Smooth muscle cell (in vitro differentiated cells): ENCODE results near the gene RALB. TPM values are rescaled to one million over a fixed set of nuclear protein-coding genes. Genes with fewer than 3 reads are reported as not detected.

Experiments used
- DNase-seq: peaks from one replicate; lab custom pipeline; 2025; ENCODE audit not compliant: unreplicated experiment; lab: John Stamatoyannopoulos, UW
- H2AFZ ChIP-seq: fragments of 200-600 bp; sonication (generic); 2 replicates; pipeline ENCODE4 v1.6.0; 2016; ENCODE audit warnings: antibody characterized with exemption, low read depth, mild to moderate bottlenecking
- H3F3A ChIP-seq: fragments of 200-600 bp; sonication (generic); 2 replicates; pipeline ENCODE4 v1.6.0; 2017; ENCODE audit warnings: antibody characterized with exemption, low read depth
- H3K27ac ChIP-seq: fragments of 200-600 bp; sonication (generic); 2 replicates; pipeline ENCODE4 v1.5.1; 2016; ENCODE audit warnings: low read depth, mild to moderate bottlenecking
- H3K27me3 ChIP-seq: fragments of 200-600 bp; sonication (generic); 2 replicates; pipeline ENCODE4 v1.6.1; 2016; ENCODE audit warnings: low read depth, mild to moderate bottlenecking
- H3K36me3 ChIP-seq: fragments of 200-600 bp; sonication (generic); 2 replicates; pipeline ENCODE4 v1.5.1; 2016; ENCODE audit warnings: low read depth
- H3K4me1 ChIP-seq: fragments of 200-600 bp; sonication (generic); 2 replicates; pipeline ENCODE4 v1.5.1; 2016; ENCODE audit warnings: low read depth
- H3K4me2 ChIP-seq: fragments of 200-600 bp; sonication (generic); 2 replicates; pipeline ENCODE4 v1.6.0; 2016; ENCODE audit warnings: mild to moderate bottlenecking
- H3K4me3 ChIP-seq: fragments of 200-600 bp; sonication (generic); 2 replicates; pipeline ENCODE4 v1.5.1; 2016; ENCODE audit warnings: mild to moderate bottlenecking
- H3K79me2 ChIP-seq: fragments of 200-600 bp; sonication (generic); 2 replicates; pipeline ENCODE4 v1.6.0; 2016; ENCODE audit warnings: low read depth, mild to moderate bottlenecking
- H3K9ac ChIP-seq: fragments of 200-600 bp; sonication (generic); 2 replicates; pipeline ENCODE4 v1.6.0; 2016; ENCODE audit warnings: low read depth
- H3K9me3 ChIP-seq: fragments of 200-600 bp; sonication (generic); replicated peaks from 2 replicates; pipeline ENCODE4 v1.5.1; 2016; ENCODE audit warnings: low read depth
- H4K20me1 ChIP-seq: fragments of 200-600 bp; sonication (generic); 2 replicates; pipeline ENCODE4 v1.6.0; 2016; ENCODE audit warnings: low read depth
- CTCF ChIP-seq: fragments of 200-600 bp; sonication (generic); IDR thresholded peaks from 2 replicates; pipeline ENCODE4 v1.5.1; 2017; ENCODE audit warnings: borderline replicate concordance, mild to moderate bottlenecking, antibody characterized with exemption; ENCODE audit not compliant: insufficient read depth, poor library complexity, severe bottlenecking
- WGBS: methylation state at CpG from one replicate; pipeline ENCODE4 v1.1.7; 2016; ENCODE audit warnings: low lambda C conversion rate; 5-methylcytosine and 5-hydroxymethylcytosine counted together
- polyA plus RNA-seq: library from polyadenylated mRNA; unstranded; fragments of >200 nt; fragmentation: Nextera tagmentation; extraction: Ambion mirVana; gene quantifications from 2 replicates; pipeline ENCODE4 v1.2.1, GENCODE V29; 2016
- total RNA-seq: library from RNA; depleted of rRNA; stranded (reverse); fragments of >200 nt; gene quantifications from 2 replicates; pipeline ENCODE4 v1.2.3, GENCODE V29; 2014

RALB gene
- total and polyA plus RNA-seq, 2 experiments from 2014 or later, result 69.9 to 73.4 TPM

- peaks cover 3% of the 10 kb centered on the region for H3F3A ChIP-seq
- no peaks in the 10 kb centered on the region for H3K27me3 ChIP-seq
- no peaks in the 10 kb centered on the region for H3K9me3 ChIP-seq
- no peak for TF ChIP-seq CTCF
- no peak overlapping the region for H3K9ac ChIP-seq
- H3K4me1 ChIP-seq, result no peaks in the 10 kb centered on the region
- no peak overlapping the region for H3K27ac ChIP-seq
- no peaks in the 10 kb centered on the region for H3K36me3 ChIP-seq
- no peak overlapping the region for H2AFZ ChIP-seq
- H3K79me2 ChIP-seq, result no peaks in the 10 kb centered on the region
- WGBS, result 72% methylated on average over 19 of the region's 19 CpGs
- no peaks in the 10 kb centered on the region for H4K20me1 ChIP-seq
- DNase-seq, result no peak
- no peak overlapping the region for H3K4me3 ChIP-seq
- H3K4me2 ChIP-seq, result no peak overlapping the region
Observed at GRCh38 chr2:120314690-120315366, 62.2 kb downstream of the RALB start.

GRCh38 chr2:120315367-120316033 lies 62.8 kb downstream of the RALB start:
- Histone ChIP-seq H3K27me3 (peaks cover 4% of the 10 kb centered on the region), H3K79me2 (no peaks in the 10 kb centered on the region), H3K4me3 (no peak overlapping the region), H2AFZ (no peak overlapping the region), H3K4me2 (no peak overlapping the region), H4K20me1 (no peaks in the 10 kb centered on the region), H3K4me1 (no peaks in the 10 kb centered on the region), H3K27ac (no peak overlapping the region), H3K9ac (no peak overlapping the region), H3K9me3 (no peaks in the 10 kb centered on the region), H3K36me3 (no peaks in the 10 kb centered on the region), H3F3A (peaks cover 3% of the 10 kb centered on the region)
- DNase-seq, result no peak
- no peak for TF ChIP-seq CTCF
- 91% methylated on average over 17 of the region's 17 CpGs for WGBS

GRCh38 chr2:120316071-120316470 lies 63.4 kb downstream of the RALB start:
- H3K27ac ChIP-seq, result no peak overlapping the region
- 92% methylated on average over 5 of the region's 5 CpGs for WGBS
- H3K36me3 ChIP-seq, result no peaks in the 10 kb centered on the region
- no peak for DNase-seq
- H3F3A ChIP-seq, result peaks cover 3% of the 10 kb centered on the region
- no peak overlapping the region for H2AFZ ChIP-seq
- H4K20me1 ChIP-seq, result no peaks in the 10 kb centered on the region
- H3K9me3 ChIP-seq, result no peaks in the 10 kb centered on the region
- no peak for TF ChIP-seq CTCF
- no peak overlapping the region for H3K9ac ChIP-seq
- H3K4me2 ChIP-seq, result no peak overlapping the region
- no peaks in the 10 kb centered on the region for H3K79me2 ChIP-seq
- no peak overlapping the region for H3K4me3 ChIP-seq
- H3K4me1 ChIP-seq, result no peaks in the 10 kb centered on the region
- peaks cover 5% of the 10 kb centered on the region for H3K27me3 ChIP-seq
